NCI-H510A (cell line): ENCODE measurements around the gene CBARP.

Experiments
- DNase-seq: peaks from one replicate; lab custom pipeline; 2025; lab: John Stamatoyannopoulos, UW

Gene CBARP

DNA sequence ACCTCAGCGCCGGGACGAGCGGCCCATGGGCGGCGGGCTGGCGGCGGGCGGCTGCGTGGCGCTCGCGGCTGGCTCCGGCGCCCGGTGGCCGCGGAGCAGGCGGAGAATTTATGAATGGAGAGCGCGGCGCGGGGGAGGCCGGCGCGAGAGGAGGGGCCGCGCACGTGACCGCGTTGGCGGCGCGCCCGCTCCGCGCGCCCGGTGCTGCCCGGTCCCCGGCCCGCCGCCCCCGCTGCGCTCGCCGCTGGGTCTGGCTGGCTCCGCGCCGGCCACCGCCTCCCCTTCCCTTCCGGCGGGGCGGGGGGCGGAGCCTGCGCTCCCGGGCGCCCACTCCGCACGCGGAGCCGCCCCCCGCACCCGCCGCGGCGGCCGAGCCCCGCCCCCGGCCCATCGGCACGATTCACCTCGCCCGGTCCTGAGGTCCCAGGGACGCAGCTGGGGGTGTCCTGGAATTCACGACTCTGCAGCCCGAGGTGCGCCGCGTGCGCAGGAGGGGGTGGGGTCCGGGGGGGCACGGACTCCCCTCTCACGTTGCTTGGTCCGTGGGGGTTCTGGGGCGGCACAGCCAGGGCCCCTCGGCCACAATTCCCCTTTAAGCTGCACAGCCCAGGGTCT lies at the start of gene CBARP:
Gene CBARP (minus strand): TSS at position 252 of the 615 bp plus-strand sequence. CDS start 1,905 bp downstream, outside the sequence.
- DNase-seq = no peak

DNA sequence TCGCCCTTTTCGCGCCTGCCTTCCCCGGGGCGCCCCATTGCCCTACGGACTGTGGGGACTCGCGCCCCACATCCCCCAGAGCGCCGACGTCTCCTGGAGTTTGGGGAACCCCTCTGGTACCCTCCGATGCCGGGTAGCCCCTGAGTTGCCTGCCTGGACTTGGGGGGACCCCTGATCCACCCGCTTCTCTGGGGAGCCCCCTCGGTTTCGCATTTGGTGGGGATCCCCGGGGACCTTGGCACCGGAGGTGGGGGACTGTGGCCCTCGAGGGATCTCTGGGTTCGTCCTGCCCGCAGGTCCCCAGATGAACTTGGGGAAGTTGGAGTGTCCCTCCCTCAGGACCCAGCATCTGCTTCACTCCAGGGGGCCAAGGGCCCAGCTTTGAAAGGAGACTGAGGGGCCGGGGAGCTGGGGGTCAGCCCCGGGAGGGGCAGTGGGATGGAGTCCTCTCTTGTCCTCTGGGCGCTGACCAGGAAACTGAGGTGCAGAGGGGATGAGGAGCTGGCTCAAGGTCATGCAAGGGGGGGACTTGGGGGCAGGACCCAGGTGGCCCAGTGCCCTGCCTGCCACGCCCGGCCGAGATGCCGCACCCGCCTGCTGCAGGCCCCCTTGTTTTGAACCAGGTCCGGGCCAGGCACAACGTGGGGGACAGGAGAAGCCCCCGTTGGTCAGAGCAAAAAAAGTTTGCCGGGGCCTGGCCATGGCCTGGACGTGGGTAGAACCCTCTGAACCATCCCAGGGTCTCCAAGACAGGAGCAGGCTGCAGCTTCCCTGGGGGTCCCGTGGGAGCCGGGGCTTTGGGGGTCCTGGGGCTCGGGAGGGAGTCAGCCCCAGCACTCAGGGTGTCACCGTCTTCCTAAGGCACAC lies 48.9 kb upstream of the CBARP start:
- no peak for DNase-seq

- no peak for DNase-seq
Observed at GRCh38 chr19:1285737-1286360, 48.0 kb upstream of the CBARP start, which contains the start of gene EFNA2. TSS of gene EFNA2 (plus strand) at chr19:1285873. CDS start at chr19:1286169, 296 bp downstream.

- no peak for DNase-seq
Observed at GRCh38 chr19:1284979-1285736, 47.4 kb upstream of the CBARP start.

- no peak for DNase-seq
Observed at GRCh38 chr19:1284293-1284978, 46.6 kb upstream of the CBARP start.

GRCh38 chr19:1283917-1284292 lies 46.1 kb upstream of the CBARP start:
- no peak for DNase-seq

GRCh38 chr19:1283207-1283916 lies 45.6 kb upstream of the CBARP start:
- DNase-seq = no peak

GRCh38 chr19:1282588-1283206 lies 44.9 kb upstream of the CBARP start:
- DNase-seq = no peak

- no peak for DNase-seq
Observed at GRCh38 chr19:1281569-1282287, 43.9 kb upstream of the CBARP start.

DNA sequence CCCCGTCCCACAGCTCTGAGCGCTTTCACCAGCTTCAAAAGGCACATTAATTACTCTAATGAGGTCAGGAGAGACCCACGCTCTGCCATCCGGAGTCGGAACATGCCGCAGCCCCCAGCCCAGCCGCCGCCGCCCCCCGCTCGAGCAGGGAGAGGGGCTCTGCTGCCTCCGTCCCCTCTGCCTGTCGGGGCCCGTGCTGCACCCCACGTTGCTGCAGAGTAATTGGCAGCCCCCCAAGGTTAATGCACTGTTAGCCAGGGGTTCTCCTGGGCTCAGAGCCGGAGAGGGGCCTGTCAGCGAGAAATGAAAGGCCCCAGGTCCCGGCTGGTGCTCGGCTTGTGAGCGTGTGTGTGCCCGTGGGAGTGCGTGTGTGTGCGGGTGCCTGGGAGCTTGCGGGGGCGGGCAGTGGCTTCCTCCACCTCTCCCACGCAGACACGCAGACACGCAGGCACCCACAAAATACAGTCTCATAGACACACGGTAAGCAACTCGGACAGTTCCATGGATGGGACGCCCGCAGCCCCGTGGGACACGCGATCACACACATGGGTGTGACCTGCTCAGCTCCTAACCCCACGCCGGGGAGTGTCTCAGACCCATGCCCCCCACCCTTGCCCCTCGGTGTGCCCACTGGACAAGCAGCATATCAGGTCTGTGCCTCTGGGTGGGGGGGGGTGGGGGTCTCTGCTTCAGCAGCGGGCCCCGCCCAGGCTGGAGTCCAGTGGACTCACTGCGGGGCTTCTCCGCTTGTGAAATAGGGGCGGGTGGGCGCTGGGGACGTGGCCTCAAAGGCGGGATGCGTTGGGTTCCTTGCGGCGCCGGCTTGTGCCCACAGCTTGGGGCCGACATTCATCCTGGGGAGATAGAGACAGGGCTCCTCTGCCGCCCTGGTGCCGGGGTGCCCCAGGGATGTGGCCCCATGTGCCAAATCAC lies 43.1 kb upstream of the CBARP start:
- no peak for DNase-seq

- no peak for DNase-seq
Observed at GRCh38 chr19:1279782-1280341, 42.1 kb upstream of the CBARP start.

DNA sequence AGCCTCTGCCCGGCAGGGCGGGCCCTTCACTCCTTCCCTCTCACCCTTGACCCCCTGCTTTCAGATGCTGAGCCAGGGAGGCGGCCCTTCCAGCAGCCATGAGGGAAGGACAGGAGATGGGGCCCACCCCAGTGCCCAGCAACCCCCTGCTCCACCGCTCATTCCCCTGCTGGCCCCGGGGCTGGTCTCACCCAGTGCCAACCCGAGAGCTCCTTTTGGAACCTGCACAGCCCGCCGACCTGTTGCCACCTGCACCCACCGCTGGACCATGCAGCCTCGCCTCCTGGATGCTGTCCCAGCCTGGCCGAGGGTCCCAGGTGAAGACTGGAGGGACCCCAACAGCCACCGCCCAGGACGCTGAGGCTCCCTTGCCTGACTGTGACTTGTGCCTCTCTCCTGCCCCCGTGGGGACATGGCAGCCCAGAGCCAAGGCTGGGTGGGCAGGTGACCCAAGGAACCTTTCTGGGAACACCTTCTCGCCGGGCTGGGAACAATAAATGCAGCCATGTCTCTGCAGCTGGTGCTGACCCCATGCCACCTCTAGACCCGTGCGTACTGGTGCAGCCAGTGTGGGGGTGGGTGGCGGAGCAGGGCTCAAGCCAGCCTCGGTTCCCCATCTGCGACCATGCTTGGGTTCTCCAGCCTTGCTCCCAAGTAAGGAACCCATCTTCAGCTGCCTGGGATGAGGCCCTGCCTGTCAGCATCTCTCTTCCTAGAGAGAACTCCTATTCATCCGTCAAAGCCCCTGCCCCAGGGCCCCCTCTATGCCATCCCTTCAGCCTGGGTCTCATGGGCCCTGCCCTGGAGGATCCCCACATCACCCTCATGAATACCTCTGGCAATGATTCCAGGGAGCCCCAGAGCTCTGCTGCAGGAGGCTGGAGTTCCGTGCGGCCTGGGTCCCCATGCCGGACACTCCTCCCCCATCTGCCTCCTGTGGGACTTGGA lies 41.2 kb upstream of the CBARP start:
- no peak for DNase-seq

- no peak for DNase-seq
Observed at GRCh38 chr19:1278074-1278473, 40.3 kb upstream of the CBARP start.

DNA sequence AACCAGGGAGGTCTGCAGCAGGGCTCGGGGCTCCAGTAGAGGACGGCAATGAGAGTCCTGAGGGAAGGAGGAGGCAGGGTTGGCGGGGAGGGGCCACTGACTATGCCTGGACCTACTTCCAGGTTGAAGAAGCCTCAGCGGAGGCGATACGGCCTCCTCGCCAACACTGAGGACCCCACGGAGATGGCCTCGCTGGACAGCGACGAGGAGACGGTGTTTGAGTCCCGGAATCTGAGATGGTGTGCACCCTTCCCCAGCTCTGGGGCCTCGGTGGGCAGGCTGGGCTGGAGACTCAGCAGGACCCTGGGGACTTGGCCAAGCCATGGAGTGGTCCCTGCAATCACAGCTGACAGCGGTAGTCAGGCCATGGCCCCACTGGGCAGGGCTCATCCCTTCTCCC lies 39.3 kb upstream of the CBARP start:
- no peak for DNase-seq

- DNase-seq = no peak
Observed at GRCh38 chr19:1276628-1277022, 38.8 kb upstream of the CBARP start.

GRCh38 chr19:1275976-1276627 lies 38.3 kb upstream of the CBARP start:
- DNase-seq = no peak
